ENCODE data around the gene ADCY1.

GRCh38 chr7:45625714-45626440, 51.7 kb downstream of the ADCY1 start:
- TF ChIP-seq CTCF (IDR thresholded peaks at IDR 0.05): no peak
- no peak for TF ChIP-seq POLR2A (IDR thresholded peaks at IDR 0.05)
- no peak for TF ChIP-seq EP300 (IDR thresholded peaks at IDR 0.05)
